OCI-LY1 (cell line): Measurements from ENCODE around the gene MRGPRE.

ENCODE experiments used
- H2AFZ ChIP-seq: fragments of 200-600 bp; sonication (generic), shearing (Covaris generic); 2 replicates; pipeline ENCODE4 v1.6.0; 2014; ENCODE audit warnings: antibody characterized with exemption, mild to moderate bottlenecking, low read length
- H3F3A ChIP-seq: fragments of 200-600 bp; sonication (generic), shearing (Covaris generic); 2 replicates; pipeline ENCODE4 v1.6.0; 2014; ENCODE audit warnings: mild to moderate bottlenecking, antibody characterized with exemption, low read length, moderate library complexity; ENCODE audit not compliant: insufficient read depth
- H3K27ac ChIP-seq: fragments of 200-600 bp; sonication (generic); 2 replicates; pipeline ENCODE4 v1.5.1; 2014; ENCODE audit warnings: low read length, mixed run types, mild to moderate bottlenecking, low read depth; ENCODE audit not compliant: poor library complexity, severe bottlenecking
- H3K27me3 ChIP-seq: fragments of 200-600 bp; sonication (generic); 2 replicates; pipeline ENCODE4 v1.6.0; 2014; ENCODE audit warnings: antibody characterized with exemption, mild to moderate bottlenecking, low read length, moderate library complexity; ENCODE audit not compliant: insufficient read depth
- H3K36me3 ChIP-seq: fragments of 200-600 bp; sonication (generic); 2 replicates; pipeline ENCODE4 v1.6.1; 2014; ENCODE audit warnings: mild to moderate bottlenecking, antibody characterized with exemption, low read length, moderate library complexity, mixed read lengths; ENCODE audit not compliant: insufficient read depth
- H3K4me1 ChIP-seq: fragments of 200-600 bp; sonication (generic); 2 replicates; pipeline ENCODE4 v1.5.1; 2014; ENCODE audit warnings: mild to moderate bottlenecking, low read length, moderate library complexity; ENCODE audit not compliant: insufficient read depth, severe bottlenecking
- H3K4me2 ChIP-seq: fragments of 200-600 bp; sonication (generic), shearing (Covaris generic); 2 replicates; pipeline ENCODE4 v1.6.1; 2014; ENCODE audit warnings: low read length
- H3K4me3 ChIP-seq: fragments of 200-600 bp; sonication (generic); 2 replicates; pipeline ENCODE4 v1.5.1; 2014; ENCODE audit warnings: low read length, low read depth, mild to moderate bottlenecking, mixed read lengths; ENCODE audit not compliant: poor library complexity, severe bottlenecking
- H3K79me2 ChIP-seq: fragments of 200-600 bp; shearing (Covaris generic); 2 replicates; pipeline ENCODE4 v1.6.1; 2016; ENCODE audit warnings: mixed run types, low read length, mixed read lengths; ENCODE audit not compliant: insufficient read depth
- H3K9ac ChIP-seq: fragments of 200-600 bp; sonication (generic), shearing (Covaris generic); 2 replicates; pipeline ENCODE4 v1.6.1; 2014; ENCODE audit warnings: mild to moderate bottlenecking, low read length, mixed read lengths
- H3K9me2 ChIP-seq: fragments of 200-600 bp; sonication (generic), shearing (Covaris generic); 2 replicates; pipeline ENCODE4 v1.6.1; 2014; ENCODE audit warnings: low read depth, mild to moderate bottlenecking, low read length, mixed read lengths
- H3K9me3 ChIP-seq: fragments of 200-600 bp; shearing (Covaris generic); 2 replicates; pipeline ENCODE4 v1.6.1; 2014; ENCODE audit warnings: low read length, mixed read lengths
- H4K20me1 ChIP-seq: fragments of 200-600 bp; sonication (generic), shearing (Covaris generic); 2 replicates; pipeline ENCODE4 v1.6.0; 2016; ENCODE audit warnings: mild to moderate bottlenecking, low read length; ENCODE audit not compliant: insufficient read depth
- CTCF ChIP-seq: fragments of 200-600 bp; sonication (generic), shearing (Covaris generic); IDR thresholded peaks from 2 replicates; pipeline ENCODE4 v1.5.1; 2017; ENCODE audit warnings: mild to moderate bottlenecking, antibody characterized with exemption, low read length, moderate library complexity, mixed read lengths
- EZH2 ChIP-seq: fragments of 200-600 bp; sonication (generic), shearing (Covaris generic); IDR thresholded peaks from 2 replicates; pipeline ENCODE4 v1.8.0; 2017; ENCODE audit warnings: borderline replicate concordance, mixed run types, mild to moderate bottlenecking, antibody characterized with exemption, low read length, moderate library complexity, mixed read lengths

Gene MRGPRE

GRCh38 chr11:3204141-3205015 is 27.8 kb downstream of the MRGPRE start:
- no peak for TF ChIP-seq CTCF
- TF ChIP-seq EZH2 = no peak
- Histone ChIP-seq H3K27me3 (no peaks in the 10 kb centered on the region; the same call in 1 of the 2 replicates), H3K36me3 (no peaks in the 10 kb centered on the region), H3K4me1 (no peaks in the 10 kb centered on the region), H2AFZ (no peak overlapping the region), H3K9me2 (no peaks in the 10 kb centered on the region), H3F3A (no peaks in the 10 kb centered on the region), H3K79me2 (no peaks in the 10 kb centered on the region), H3K9ac (no peak overlapping the region), H3K4me3 (no peak overlapping the region), H3K9me3 (no peaks in the 10 kb centered on the region), H4K20me1 (no peaks in the 10 kb centered on the region), H3K27ac (no peak overlapping the region), H3K4me2 (no peak overlapping the region)

- no peak overlapping the region for H3K27ac ChIP-seq
- no peaks in the 10 kb centered on the region for H3F3A ChIP-seq
- H3K9ac ChIP-seq = no peak overlapping the region
- no peaks in the 10 kb centered on the region for H3K36me3 ChIP-seq
- H3K4me1 ChIP-seq = no peaks in the 10 kb centered on the region
- H4K20me1 ChIP-seq = no peaks in the 10 kb centered on the region
- H3K79me2 ChIP-seq = no peaks in the 10 kb centered on the region
- no peak overlapping the region for H3K4me3 ChIP-seq
- H3K4me2 ChIP-seq = no peak overlapping the region
- no peaks in the 10 kb centered on the region for H3K9me3 ChIP-seq
- no peaks in the 10 kb centered on the region for H3K9me2 ChIP-seq
- H2AFZ ChIP-seq = no peak overlapping the region
- TF ChIP-seq CTCF = no peak
- TF ChIP-seq EZH2 = no peak
- H3K27me3 ChIP-seq = no peaks in the 10 kb centered on the region; the same call in 1 of the 2 replicates
Measured at GRCh38 chr11:3203221-3204043, 28.8 kb downstream of the MRGPRE start.

GRCh38 chr11:3202759-3203158 is 29.5 kb downstream of the MRGPRE start:
- H3K9me2 ChIP-seq = no peaks in the 10 kb centered on the region
- no peaks in the 10 kb centered on the region for H3K36me3 ChIP-seq
- no peak overlapping the region for H3K9ac ChIP-seq
- H3K27ac ChIP-seq = no peak overlapping the region
- H2AFZ ChIP-seq = no peak overlapping the region
- H3K79me2 ChIP-seq = no peaks in the 10 kb centered on the region
- no peaks in the 10 kb centered on the region for H3K4me1 ChIP-seq
- H3K9me3 ChIP-seq = no peaks in the 10 kb centered on the region
- no peaks in the 10 kb centered on the region; the same call in 1 of the 2 replicates for H3K27me3 ChIP-seq
- H3K4me3 ChIP-seq = no peak overlapping the region
- no peaks in the 10 kb centered on the region for H4K20me1 ChIP-seq
- no peaks in the 10 kb centered on the region for H3F3A ChIP-seq
- no peak overlapping the region for H3K4me2 ChIP-seq
- TF ChIP-seq CTCF (no peak), EZH2 (no peak)
